SK-N-MC (cell line): ENCODE data around the gene NOCT.

ENCODE experiments used
- DNase-seq: peaks from one replicate; pipeline ENCODE4 v3.0.0-alpha.2; 2011; ENCODE audit warnings: low read depth, low spot score
- H3K27ac ChIP-seq: fragments of 200-600 bp; sonication (generic); 2 replicates; pipeline ENCODE4 v1.5.1; 2016; ENCODE audit warnings: mixed run types
- H3K36me3 ChIP-seq: fragments of 200-600 bp; sonication (generic); 2 replicates; pipeline ENCODE4 v1.6.1; 2017; ENCODE audit warnings: antibody characterized with exemption, low read length, mixed read lengths; ENCODE audit not compliant: insufficient read depth
- H3K4me3 ChIP-seq: fragments of 200-600 bp; sonication (generic); 2 replicates; pipeline ENCODE4 v1.5.1; 2016
- H3K9ac ChIP-seq: fragments of 200-600 bp; sonication (generic); 2 replicates; pipeline ENCODE4 v1.8.0; 2017; ENCODE audit warnings: mixed run types, mixed read lengths; ENCODE audit not compliant: insufficient read length
- H3K9me3 ChIP-seq: fragments of 200-600 bp; sonication (generic); 2 replicates; pipeline ENCODE4 v1.6.1; 2017; ENCODE audit warnings: low read depth, mild to moderate bottlenecking, antibody characterized with exemption, low read length, moderate library complexity, mixed read lengths
- EZH2 ChIP-seq: fragments of 200-600 bp; sonication (generic); IDR thresholded peaks from one replicate; pipeline ENCODE4 v1.6.1; 2017; ENCODE audit warnings: antibody characterized with exemption
- FOXP2 ChIP-seq: optimal IDR thresholded peaks from 2 replicates; pipeline ENCODE3; 2011; ENCODE audit warnings: mild to moderate bottlenecking, moderate library complexity; ENCODE audit not compliant: insufficient read depth; ENCODE audit errors: extremely low read length, control extremely low read depth
- POLR2AphosphoS5 ChIP-seq: IDR thresholded peaks from 2 replicates; pipeline ENCODE4 v1.6.1; 2012; ENCODE audit warnings: mild to moderate bottlenecking, low read depth, low read length, borderline replicate concordance

The NOCT gene

GRCh38 chr4:139015269-139015947, at the start of gene NOCT:
NOCT (plus strand) TSS chr4:139015781; CDS start chr4:139015982, 201 bp downstream.
- Histone ChIP-seq H3K36me3 (no peaks in the 10 kb centered on the region), H3K4me3 (peak within 1 kb of the TSS; percentile 86), H3K9ac (peak within 1 kb of the TSS; percentile 95), H3K27ac (peak within 1 kb of the TSS; percentile 97), H3K9me3 (no peaks in the 10 kb centered on the region)
- TF ChIP-seq EZH2 = no peak
- TF ChIP-seq POLR2AphosphoS5 = peak; percentile 97
- no peak for DNase-seq

GRCh38 chr4:138967313-138967712, 48.3 kb upstream of the NOCT start:
- Histone ChIP-seq H3K4me3 (no peak overlapping the region), H3K27ac (no peak overlapping the region), H3K36me3 (no peaks in the 10 kb centered on the region), H3K9me3 (no peaks in the 10 kb centered on the region), H3K9ac (no peak overlapping the region)
- TF ChIP-seq EZH2 (no peak), POLR2AphosphoS5 (no peak), FOXP2 (no peak)
- DNase-seq = no peak

- no peak for TF ChIP-seq FOXP2
- TF ChIP-seq POLR2AphosphoS5 = no peak
- TF ChIP-seq EZH2 = no peak
- Histone ChIP-seq H3K36me3 (no peaks in the 10 kb centered on the region), H3K9ac (no peak overlapping the region), H3K27ac (no peak overlapping the region), H3K9me3 (no peaks in the 10 kb centered on the region), H3K4me3 (no peak overlapping the region)
- no peak for DNase-seq
These were observed 42.4 kb upstream of the NOCT start for GRCh38 chr4:138972956-138973801.

GRCh38 chr4:138975225-138975624, 40.4 kb upstream of the NOCT start:
- no peak overlapping the region for H3K9ac ChIP-seq
- no peak overlapping the region for H3K27ac ChIP-seq
- TF ChIP-seq POLR2AphosphoS5 = no peak
- no peak for TF ChIP-seq FOXP2
- TF ChIP-seq EZH2 = no peak
- H3K36me3 ChIP-seq = no peaks in the 10 kb centered on the region
- DNase-seq = no peak
- no peaks in the 10 kb centered on the region for H3K9me3 ChIP-seq
- H3K4me3 ChIP-seq = no peak overlapping the region

GRCh38 chr4:138976526-138976925, 39.1 kb upstream of the NOCT start:
- DNase-seq = no peak
- Histone ChIP-seq H3K27ac (no peak overlapping the region), H3K36me3 (no peaks in the 10 kb centered on the region), H3K4me3 (no peak overlapping the region), H3K9ac (no peak overlapping the region), H3K9me3 (no peaks in the 10 kb centered on the region)
- no peak for TF ChIP-seq FOXP2
- no peak for TF ChIP-seq POLR2AphosphoS5
- TF ChIP-seq EZH2 = no peak

GRCh38 chr4:138977524-138977923, 38.1 kb upstream of the NOCT start:
- Histone ChIP-seq H3K9ac (no peak overlapping the region), H3K4me3 (no peak overlapping the region), H3K9me3 (no peaks in the 10 kb centered on the region), H3K27ac (no peak overlapping the region), H3K36me3 (no peaks in the 10 kb centered on the region)
- no peak for DNase-seq
- TF ChIP-seq EZH2 = no peak
- no peak for TF ChIP-seq POLR2AphosphoS5

- Histone ChIP-seq H3K9me3 (no peaks in the 10 kb centered on the region), H3K9ac (no peak overlapping the region), H3K27ac (no peak overlapping the region), H3K36me3 (no peaks in the 10 kb centered on the region), H3K4me3 (no peak overlapping the region)
- TF ChIP-seq FOXP2 = no peak
- no peak for TF ChIP-seq EZH2
- no peak for TF ChIP-seq POLR2AphosphoS5
- no peak for DNase-seq
These were observed 37.5 kb upstream of the NOCT start for GRCh38 chr4:138978028-138978585.

GRCh38 chr4:138978600-138978999, 37.0 kb upstream of the NOCT start:
- DNase-seq = no peak
- Histone ChIP-seq H3K36me3 (no peaks in the 10 kb centered on the region), H3K27ac (no peak overlapping the region), H3K4me3 (no peak overlapping the region), H3K9ac (no peak overlapping the region), H3K9me3 (no peaks in the 10 kb centered on the region)
- TF ChIP-seq FOXP2 (no peak), POLR2AphosphoS5 (no peak), EZH2 (no peak)
